Activated T-helper 1 cell treated with anti-CD3 and anti-CD28 coated beads, Interleukin-2, amount 50 U/mL, for 16 hours (primary cell): Measurements from ENCODE around the gene ZNF324B.
A peak's percentile ranks its signal among the peaks of the same experiment; 100 is the strongest.
"Not testable (repeated sequence)": the region's sequence is repeated elsewhere in the genome, so short reads cannot be mapped to it uniquely, and the experiment has no call there.

ENCODE experiments used
- DNase-seq, 2 donors: peaks; one replicate each; pipeline ENCODE4 v3.0.0-alpha.2; 2020; ENCODE audit warnings: low read depth in 1 of 2, low spot score in 1 of 2

The ZNF324B gene

GRCh38 chr19:58451358-58452101 lies at the start of gene ZNF324B:
ZNF324B (plus strand) TSS chr19:58451622; CDS start chr19:58453702, 2,080 bp downstream.
- DNase-seq = peak; percentile 93 to 94

DNA sequence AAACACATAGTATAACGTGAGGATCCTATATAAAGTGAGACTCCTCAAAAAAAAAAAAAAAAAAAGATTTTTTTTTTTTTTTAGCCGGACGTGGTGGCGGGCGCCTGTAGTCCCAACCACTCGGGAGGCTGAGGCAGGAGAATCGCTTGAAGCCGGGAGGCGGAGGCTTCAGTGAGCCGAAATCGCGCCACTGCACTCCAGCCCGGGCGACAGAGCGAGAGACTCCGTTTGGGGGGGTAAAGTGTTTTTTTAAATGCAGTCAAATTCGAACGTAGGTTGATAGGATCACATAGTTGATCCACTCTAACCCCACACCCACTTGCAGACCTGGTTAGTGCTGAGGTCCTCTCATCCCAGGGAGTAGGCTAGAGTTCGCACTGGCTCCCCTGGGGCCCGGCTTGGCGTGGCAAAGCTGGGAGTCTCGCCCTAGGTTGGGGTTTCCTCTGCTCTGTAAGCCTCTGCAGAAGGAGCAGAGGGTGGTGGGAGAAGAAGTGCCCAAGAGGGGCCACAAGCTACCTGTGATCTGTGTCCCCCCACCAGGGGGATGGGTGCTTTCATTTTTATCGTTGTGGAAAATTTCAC lies 49.5 kb upstream of the ZNF324B start:
- DNase-seq = no peak

- DNase-seq = not testable (repeated sequence)
Observed at GRCh38 chr19:58403920-58404478, 47.4 kb upstream of the ZNF324B start.

GRCh38 chr19:58406818-58407657 lies 44.4 kb upstream of the ZNF324B start:
- no peak for DNase-seq

GRCh38 chr19:58407658-58408151 lies 43.7 kb upstream of the ZNF324B start:
- DNase-seq = no peak

- peak; percentile 81 to 92 for DNase-seq
Observed at GRCh38 chr19:58408152-58409009, 43.0 kb upstream of the ZNF324B start, which contains the start of gene ZNF584. ZNF584 (plus strand) TSS chr19:58408649; CDS start chr19:58409148, 499 bp downstream.

GRCh38 chr19:58409010-58409790 lies 42.2 kb upstream of the ZNF324B start:
- no peak for DNase-seq

DNA sequence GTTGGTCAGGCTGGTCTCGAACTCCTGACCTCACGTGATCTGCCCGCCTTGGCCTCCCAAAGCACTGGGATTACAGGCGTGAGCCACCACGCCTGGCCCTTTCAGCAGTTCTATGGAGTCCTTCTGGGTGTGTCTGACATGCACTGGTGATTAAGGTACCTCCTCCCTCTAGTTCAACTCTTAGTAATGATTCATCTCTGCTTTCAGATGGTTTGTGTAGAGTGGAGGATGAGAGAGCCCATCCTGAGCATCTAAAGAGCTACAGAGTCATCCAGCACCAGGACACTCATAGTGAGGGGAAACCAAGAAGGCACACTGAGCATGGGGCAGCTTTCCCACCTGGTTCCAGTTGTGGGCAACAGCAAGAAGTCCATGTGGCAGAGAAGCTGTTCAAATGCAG lies 34.8 kb upstream of the ZNF324B start:
- no peak for DNase-seq

DNA sequence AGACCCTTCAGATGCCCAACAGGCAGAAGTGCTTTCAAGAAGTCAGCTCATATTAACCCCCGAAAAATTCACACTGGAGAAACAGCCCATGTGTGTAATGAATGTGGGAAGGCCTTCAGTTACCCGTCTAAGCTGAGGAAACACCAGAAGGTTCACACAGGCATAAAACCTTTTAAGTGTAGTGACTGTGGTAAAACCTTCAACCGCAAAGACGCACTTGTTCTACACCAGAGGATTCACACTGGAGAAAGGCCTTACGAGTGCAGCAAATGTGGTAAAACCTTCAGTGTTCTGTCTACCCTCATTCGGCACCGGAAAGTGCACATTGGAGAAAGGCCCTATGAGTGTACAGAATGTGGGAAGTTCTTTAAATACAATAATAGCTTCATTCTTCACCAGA lies 34.4 kb upstream of the ZNF324B start:
- DNase-seq = no peak

DNA sequence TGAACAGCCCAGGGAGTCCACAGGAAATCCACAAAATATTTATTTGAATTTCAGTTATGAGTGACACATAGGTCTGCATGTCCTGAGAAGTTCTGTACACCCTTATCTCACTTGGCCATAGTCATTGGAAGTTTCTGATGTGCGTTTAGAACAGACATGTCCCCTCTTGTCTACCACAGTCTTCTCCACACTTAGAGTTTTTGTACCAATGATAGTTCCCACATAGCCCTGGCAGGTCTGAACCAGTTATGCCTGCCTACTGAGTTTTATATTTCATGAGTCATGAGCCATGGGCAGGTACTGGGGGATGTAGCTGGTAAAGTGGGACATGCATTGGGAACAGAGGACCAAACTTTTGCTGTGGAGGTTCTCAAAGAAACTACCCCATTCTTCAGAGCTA lies 22.8 kb upstream of the ZNF324B start:
- no peak for DNase-seq

DNA sequence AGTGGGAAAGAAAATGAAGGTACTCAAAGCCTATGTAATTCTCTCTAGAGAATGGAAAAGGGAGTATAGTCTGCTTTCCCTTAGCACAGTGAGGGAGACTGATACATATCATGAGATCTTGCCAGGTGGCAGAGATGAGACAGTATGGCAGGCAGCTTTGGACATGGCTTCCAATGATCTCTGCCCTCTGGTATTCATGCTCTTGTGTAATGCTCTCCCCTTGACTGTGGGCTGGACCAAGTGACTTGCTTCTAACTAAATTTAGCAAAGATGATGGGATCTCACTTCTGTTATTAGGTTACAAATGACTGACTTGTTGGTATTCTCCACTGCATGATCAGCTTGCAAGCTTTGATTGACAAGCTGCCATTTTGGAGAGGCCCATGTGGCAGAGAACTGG lies 21.7 kb upstream of the ZNF324B start:
- DNase-seq = no peak

- no peak for DNase-seq
Observed at GRCh38 chr19:58434217-58434616, 17.2 kb upstream of the ZNF324B start.

DNA sequence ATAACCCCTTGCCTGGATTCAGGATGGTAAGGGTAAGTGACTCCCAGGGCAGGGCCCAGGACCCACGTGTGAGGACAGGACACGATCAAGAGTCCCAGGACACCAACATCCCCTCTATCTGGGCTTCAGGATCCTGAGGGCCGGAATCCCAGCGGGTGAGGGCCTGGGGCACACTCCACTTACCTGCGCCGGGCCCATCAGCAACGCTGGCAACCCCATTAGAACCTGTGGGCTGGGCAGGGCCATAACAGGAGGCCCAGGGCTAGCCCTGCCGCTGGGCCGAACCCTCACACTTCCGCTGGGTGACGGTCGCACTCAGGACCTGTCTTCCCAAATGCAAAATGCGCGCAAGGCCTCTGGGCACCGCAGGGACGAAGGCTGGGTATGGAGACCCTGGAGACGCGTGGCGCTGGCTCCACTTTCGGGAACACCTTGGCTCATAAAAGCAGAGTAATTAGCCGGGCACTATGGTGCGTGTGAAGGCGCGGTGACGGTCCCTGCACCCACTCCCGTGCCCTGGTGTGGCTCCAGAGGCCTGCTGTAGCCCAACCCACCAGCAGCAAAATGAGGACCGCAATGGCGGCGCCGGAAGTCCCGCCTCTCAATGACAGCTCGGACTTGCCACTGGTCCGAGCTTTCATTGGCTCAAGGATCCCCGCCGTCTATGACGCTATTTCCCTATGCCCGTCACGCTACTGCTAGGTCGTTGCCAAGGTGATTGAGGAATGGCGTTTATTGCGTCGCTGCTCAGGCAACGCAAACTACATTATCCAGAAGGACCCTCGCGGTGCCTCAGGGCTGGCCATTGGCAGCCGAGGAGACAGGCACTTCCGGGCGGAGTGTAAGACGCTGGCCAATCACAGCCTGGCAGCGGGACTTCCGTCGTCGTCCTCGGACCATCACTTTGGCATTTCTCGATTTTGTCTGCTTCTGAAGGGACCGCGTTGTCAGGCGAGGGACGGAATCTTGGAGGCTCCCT lies 11.6 kb upstream of the ZNF324B start, which contains the start of gene ZNF132:
Gene ZNF132 (minus strand): TSS at position 578 of the 979 bp plus-strand sequence. CDS start 332 bp downstream, at position 246.
- DNase-seq = peak; percentile 83 to 91

- DNase-seq = no peak
Observed at GRCh38 chr19:58440556-58440955, 10.9 kb upstream of the ZNF324B start.

GRCh38 chr19:58442986-58443385 lies 8.4 kb upstream of the ZNF324B start:
- not testable (repeated sequence) for DNase-seq

- DNase-seq = not testable (repeated sequence)
Observed at GRCh38 chr19:58448860-58449259, 2.6 kb upstream of the ZNF324B start.

DNA sequence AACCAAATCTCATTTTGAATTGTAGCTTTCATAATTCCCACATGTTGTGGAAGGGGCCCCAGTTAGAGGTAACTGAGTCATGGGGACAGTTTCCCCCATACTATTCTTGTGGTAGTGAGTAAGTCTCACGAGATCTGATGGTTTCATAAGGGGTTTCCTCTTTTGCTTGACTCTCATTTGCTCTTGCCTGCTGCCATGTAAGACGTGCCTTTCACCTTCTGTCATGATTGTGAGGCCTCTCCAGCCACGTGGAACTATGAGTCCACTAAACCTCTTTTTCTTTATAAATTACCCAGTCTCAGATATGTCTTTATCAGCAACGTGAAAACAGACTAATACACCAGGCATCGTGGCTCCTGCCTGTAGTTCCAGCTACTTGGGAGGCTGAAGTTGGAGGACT lies 1.4 kb upstream of the ZNF324B start:
- DNase-seq = not testable (repeated sequence)

DNA sequence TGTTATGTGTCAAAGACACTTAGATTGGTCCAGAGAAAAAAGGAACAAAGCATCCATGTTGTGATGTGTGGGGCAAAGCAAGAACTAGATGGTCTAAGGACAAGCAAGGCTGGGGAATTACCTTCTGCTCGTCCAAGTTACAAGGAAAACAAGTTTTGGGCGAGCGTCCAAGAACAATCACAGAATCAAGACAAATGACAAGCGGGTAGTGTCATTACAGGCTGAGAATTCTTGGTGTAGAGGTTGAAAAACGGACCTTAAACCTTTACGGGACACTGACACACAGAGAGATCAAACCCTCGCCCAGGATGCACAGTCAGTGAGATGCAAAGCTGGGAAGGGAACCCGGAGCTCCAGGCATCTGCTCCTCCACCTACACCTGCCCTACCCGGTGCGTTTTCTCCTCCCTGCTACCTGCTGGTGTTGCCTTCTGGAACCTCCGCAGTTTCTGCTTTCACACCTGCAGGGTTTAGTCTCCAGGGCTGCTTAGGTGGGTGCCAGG lies 515 bp upstream of the ZNF324B start:
- no peak for DNase-seq
